Hepatocyte (in vitro differentiated cells): ENCODE results near the gene SPHK2.

Source experiments
- EZH2 ChIP-seq: fragments of 200-600 bp; sonication (generic); IDR thresholded peaks from 2 replicates; pipeline ENCODE4 v1.6.1; 2016; ENCODE audit warnings: antibody characterized with exemption, mild to moderate bottlenecking, borderline replicate concordance
- EZH2phosphoT487 ChIP-seq: fragments of 200-600 bp; sonication (generic); IDR thresholded peaks from one replicate; pipeline ENCODE4 v1.6.1; 2018; ENCODE audit warnings: antibody characterized with exemption, mild to moderate bottlenecking, low read depth, moderate library complexity; ENCODE audit not compliant: unreplicated experiment, severe bottlenecking
- TF ChIP-seq, protein P1 (sequence below): fragments of 200-600 bp; sonication (generic); IDR thresholded peaks from 2 replicates; pipeline ENCODE4 v1.5.1; 2016; ENCODE audit warnings: antibody characterized with exemption, mild to moderate bottlenecking; ENCODE audit not compliant: poor library complexity

DNA sequence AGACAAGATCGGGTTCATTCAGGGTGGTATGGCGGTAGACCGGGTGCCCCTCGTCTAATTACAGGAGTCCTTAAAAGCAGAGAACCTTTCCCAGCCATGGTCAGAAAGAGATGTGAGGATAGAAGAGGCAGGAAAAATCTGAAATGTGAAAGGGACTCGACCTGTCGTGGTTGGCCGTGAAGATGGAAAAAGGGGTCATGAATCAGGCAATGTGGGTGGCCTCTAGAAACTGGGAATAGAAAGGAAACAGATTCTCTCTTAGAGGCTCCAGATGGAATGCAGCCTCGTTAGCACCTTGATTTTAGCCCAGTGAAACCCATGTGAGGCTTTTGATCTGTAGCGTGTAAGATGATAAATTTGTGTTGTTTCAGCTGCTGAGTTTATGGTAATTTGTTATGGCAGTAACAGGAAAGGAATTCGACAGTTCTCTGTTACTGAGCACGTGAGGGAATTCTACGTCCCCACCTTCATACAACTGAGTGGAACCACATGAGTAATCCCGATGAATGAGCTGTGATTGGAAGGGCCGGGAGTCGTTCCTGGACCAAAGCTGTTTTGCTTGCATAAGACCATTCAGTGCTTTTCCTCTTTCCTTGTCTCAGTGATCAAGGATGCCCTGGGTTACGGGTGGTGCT is 37.7 kb downstream of the SPHK2 start:
- TF ChIP-seq, protein P1, sequence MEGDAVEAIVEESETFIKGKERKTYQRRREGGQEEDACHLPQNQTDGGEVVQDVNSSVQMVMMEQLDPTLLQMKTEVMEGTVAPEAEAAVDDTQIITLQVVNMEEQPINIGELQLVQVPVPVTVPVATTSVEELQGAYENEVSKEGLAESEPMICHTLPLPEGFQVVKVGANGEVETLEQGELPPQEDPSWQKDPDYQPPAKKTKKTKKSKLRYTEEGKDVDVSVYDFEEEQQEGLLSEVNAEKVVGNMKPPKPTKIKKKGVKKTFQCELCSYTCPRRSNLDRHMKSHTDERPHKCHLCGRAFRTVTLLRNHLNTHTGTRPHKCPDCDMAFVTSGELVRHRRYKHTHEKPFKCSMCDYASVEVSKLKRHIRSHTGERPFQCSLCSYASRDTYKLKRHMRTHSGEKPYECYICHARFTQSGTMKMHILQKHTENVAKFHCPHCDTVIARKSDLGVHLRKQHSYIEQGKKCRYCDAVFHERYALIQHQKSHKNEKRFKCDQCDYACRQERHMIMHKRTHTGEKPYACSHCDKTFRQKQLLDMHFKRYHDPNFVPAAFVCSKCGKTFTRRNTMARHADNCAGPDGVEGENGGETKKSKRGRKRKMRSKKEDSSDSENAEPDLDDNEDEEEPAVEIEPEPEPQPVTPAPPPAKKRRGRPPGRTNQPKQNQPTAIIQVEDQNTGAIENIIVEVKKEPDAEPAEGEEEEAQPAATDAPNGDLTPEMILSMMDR, result no peak
- TF ChIP-seq EZH2, result no peak
- no peak for TF ChIP-seq EZH2phosphoT487
